ENCODE results near the gene DNMBP. TPM values are rescaled to one million over a fixed set of nuclear protein-coding genes. Genes with fewer than 3 reads are reported as not detected.
"Not testable (repeated sequence)": the region's sequence is repeated elsewhere in the genome, so short reads cannot be mapped to it uniquely, and the experiment has no call there.

Gene DNMBP
- total and polyA plus RNA-seq, 5 donors from 2014 or later = 0.22 to 2.4 (median 0.65) TPM

DNA sequence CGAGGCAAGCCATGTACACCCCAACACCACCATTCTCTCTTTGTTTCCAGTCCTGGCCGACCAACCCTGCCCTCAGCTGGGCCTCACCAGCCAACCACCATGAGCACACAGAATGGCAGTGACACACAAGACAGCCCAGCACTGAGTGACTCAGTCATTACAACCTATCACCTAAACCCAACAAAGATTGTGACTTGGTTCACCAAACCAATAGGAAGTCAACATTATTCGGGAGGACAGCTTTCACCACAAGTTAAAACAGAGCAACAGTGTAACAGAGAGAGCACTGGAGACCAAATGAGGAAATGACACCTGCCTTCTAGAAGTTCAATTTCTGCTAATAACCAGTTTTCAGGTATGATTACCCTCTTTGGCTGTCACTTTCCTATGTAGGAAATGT, 72.1 kb downstream of the DNMBP start:
- no peak for DNase-seq
- Mint-ChIP-seq H3K27me3 (no peaks in the 10 kb centered on the region), H3K27ac (no peak overlapping the region), H3K9me3 (peaks cover 0 to 1% (median 0%) of the 10 kb centered on the region in 7 donors), H3K4me3 (no peak overlapping the region), H3K36me3 (peaks cover 8% of the 10 kb centered on the region), H3K4me1 (no peaks in the 10 kb centered on the region)
- no peak for ATAC-seq (ENCODE audit: low read depth in 2 of 2)
- H3K9me3 ChIP-seq (ENCODE audit: control insufficient read depth in 2 of 2, low read length in 2 of 2) = no peaks in the 10 kb centered on the region
- H3K4me3 ChIP-seq (ENCODE audit: low read depth, low read length) = no peak overlapping the region
- H3K27ac ChIP-seq (ENCODE audit: insufficient read depth, low read length, poor library complexity, severe bottlenecking) = no peak overlapping the region
- H3K36me3 ChIP-seq (ENCODE audit: control insufficient read depth, insufficient read depth, low read length) = no peaks in the 10 kb centered on the region
- H3K4me1 ChIP-seq (ENCODE audit: control insufficient read depth, insufficient read depth, low read length, poor library complexity, severe bottlenecking) = no peaks in the 10 kb centered on the region
- no peaks in the 10 kb centered on the region for H3K27me3 ChIP-seq (ENCODE audit: control insufficient read depth, insufficient read depth, low read length)

DNA sequence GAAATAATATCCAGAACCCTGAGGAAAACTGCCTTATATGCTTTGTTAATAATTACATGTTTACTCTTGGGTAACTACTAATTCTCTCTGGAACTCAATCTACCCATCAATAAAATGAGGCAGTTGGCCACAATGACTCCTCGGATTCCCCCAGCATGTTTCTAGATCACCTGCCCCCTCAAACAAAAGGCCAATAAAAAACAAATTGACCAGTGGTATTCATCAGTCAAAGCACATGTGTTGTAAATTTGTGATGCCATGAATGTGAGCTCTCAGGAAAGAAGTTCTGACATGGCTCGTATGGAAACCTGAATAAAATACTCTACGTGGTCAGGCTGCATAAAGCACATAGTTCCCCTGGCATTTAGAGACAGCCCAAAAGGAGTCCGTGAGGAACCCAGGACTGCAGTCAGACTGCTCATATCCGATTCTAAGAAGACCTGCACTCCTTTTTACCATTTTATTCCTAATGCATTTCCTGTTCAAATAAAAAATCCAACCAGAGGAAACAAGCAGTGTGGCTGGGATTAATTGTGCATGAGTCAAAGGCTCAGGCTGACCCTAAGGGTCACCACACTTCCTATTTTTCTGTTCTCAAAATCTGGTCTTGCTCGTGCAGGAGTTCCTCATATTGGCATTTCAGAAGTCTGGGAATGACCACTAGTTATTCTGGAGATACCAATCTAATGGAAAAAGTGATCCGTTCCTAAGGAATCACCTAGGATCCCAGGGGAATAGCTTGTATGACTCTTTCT, 77.4 kb downstream of the DNMBP start:
- H3K4me1 Mint-ChIP-seq; ATAC-seq (ENCODE audit: low read depth in 2 of 2); H3K27me3 Mint-ChIP-seq; H3K4me3 ChIP-seq (ENCODE audit: low read depth, low read length); H3K4me3 Mint-ChIP-seq; H3K9me3 ChIP-seq (ENCODE audit: control insufficient read depth in 2 of 2, low read length in 2 of 2); H3K27ac Mint-ChIP-seq; DNase-seq; H3K27ac ChIP-seq (ENCODE audit: insufficient read depth, low read length, poor library complexity, severe bottlenecking); H3K27me3 ChIP-seq (ENCODE audit: control insufficient read depth, insufficient read depth, low read length); H3K4me1 ChIP-seq (ENCODE audit: control insufficient read depth, insufficient read depth, low read length, poor library complexity, severe bottlenecking); H3K36me3 ChIP-seq (ENCODE audit: control insufficient read depth, insufficient read depth, low read length); H3K36me3 Mint-ChIP-seq; H3K9me3 Mint-ChIP-seq: not testable (repeated sequence)

GRCh38 chr10:99930731-99931550, 78.8 kb downstream of the DNMBP start:
- no peak overlapping the region for H3K4me3 ChIP-seq (ENCODE audit: low read depth, low read length)

DNA sequence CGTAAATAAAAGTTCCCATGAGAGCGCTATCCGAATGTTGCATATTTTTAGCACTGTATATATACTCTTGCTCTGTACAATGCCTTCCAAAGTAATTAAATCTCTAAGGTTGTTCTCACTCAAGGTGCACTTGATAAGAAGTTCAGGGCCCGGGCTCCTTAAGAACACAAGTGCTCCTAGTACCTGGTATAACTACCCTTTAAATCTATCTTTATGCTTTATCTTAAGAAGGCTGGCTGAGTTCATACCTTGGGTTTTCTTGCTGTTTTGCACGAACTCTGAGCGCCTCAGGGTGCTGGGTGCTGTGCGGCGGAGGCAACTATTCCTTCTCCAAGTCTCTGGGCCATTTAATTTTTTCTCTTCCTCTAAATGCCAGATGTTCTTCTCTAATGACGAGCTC, 80.4 kb downstream of the DNMBP start:
- Mint-ChIP-seq H3K9me3 (no peaks in the 10 kb centered on the region), H3K27ac (no peak overlapping the region), H3K4me3 (no peak overlapping the region), H3K27me3 (no peaks in the 10 kb centered on the region), H3K4me1 (no peaks in the 10 kb centered on the region), H3K36me3 (no peaks in the 10 kb centered on the region)
- DNase-seq (no peak), ATAC-seq (ENCODE audit: low read depth in 2 of 2) (no peak)
- no peaks in the 10 kb centered on the region for H3K4me1 ChIP-seq (ENCODE audit: control insufficient read depth, insufficient read depth, low read length, poor library complexity, severe bottlenecking)
- H3K9me3 ChIP-seq (ENCODE audit: control insufficient read depth in 2 of 2, low read length in 2 of 2) = no peaks in the 10 kb centered on the region
- H3K4me3 ChIP-seq (ENCODE audit: low read depth, low read length) = no peak overlapping the region
- no peaks in the 10 kb centered on the region for H3K27me3 ChIP-seq (ENCODE audit: control insufficient read depth, insufficient read depth, low read length)
- H3K36me3 ChIP-seq (ENCODE audit: control insufficient read depth, insufficient read depth, low read length) = no peaks in the 10 kb centered on the region
- no peak overlapping the region for H3K27ac ChIP-seq (ENCODE audit: insufficient read depth, low read length, poor library complexity, severe bottlenecking)

More at GRCh38 chr10:99930731-99931550, 78.8 kb downstream of the DNMBP start:
- Histone ChIP-seq H3K4me1 (ENCODE audit: control insufficient read depth, insufficient read depth, low read length, poor library complexity, severe bottlenecking) (no peaks in the 10 kb centered on the region), H3K9me3 (ENCODE audit: control insufficient read depth in 2 of 2, low read length in 2 of 2) (no peaks in the 10 kb centered on the region), H3K27ac (ENCODE audit: insufficient read depth, low read length, poor library complexity, severe bottlenecking) (no peak overlapping the region), H3K27me3 (ENCODE audit: control insufficient read depth, insufficient read depth, low read length) (no peaks in the 10 kb centered on the region), H3K36me3 (ENCODE audit: control insufficient read depth, insufficient read depth, low read length) (no peaks in the 10 kb centered on the region)
- H3K4me1 Mint-ChIP-seq = no peaks in the 10 kb centered on the region
- no peaks in the 10 kb centered on the region for H3K36me3 Mint-ChIP-seq
- no peaks in the 10 kb centered on the region for H3K27me3 Mint-ChIP-seq
- ATAC-seq (ENCODE audit: low read depth in 2 of 2) = no peak
- H3K27ac Mint-ChIP-seq = no peak overlapping the region
- no peak for DNase-seq
- H3K4me3 Mint-ChIP-seq = no peak overlapping the region
- no peaks in the 10 kb centered on the region for H3K9me3 Mint-ChIP-seq

GRCh38 chr10:99927721-99928280, 81.9 kb downstream of the DNMBP start:
- DNase-seq = no peak
- no peaks in the 10 kb centered on the region for H3K9me3 ChIP-seq (ENCODE audit: control insufficient read depth in 2 of 2, low read length in 2 of 2)
- H3K36me3 ChIP-seq (ENCODE audit: control insufficient read depth, insufficient read depth, low read length) = no peaks in the 10 kb centered on the region
- no peaks in the 10 kb centered on the region for H3K27me3 Mint-ChIP-seq
- no peak overlapping the region for H3K4me3 ChIP-seq (ENCODE audit: low read depth, low read length)
- H3K4me3 Mint-ChIP-seq = no peak overlapping the region
- no peaks in the 10 kb centered on the region for H3K4me1 ChIP-seq (ENCODE audit: control insufficient read depth, insufficient read depth, low read length, poor library complexity, severe bottlenecking)
- no peaks in the 10 kb centered on the region for H3K9me3 Mint-ChIP-seq
- H3K27ac Mint-ChIP-seq = no peak overlapping the region
- ATAC-seq (ENCODE audit: low read depth in 2 of 2) = no peak
- H3K4me1 Mint-ChIP-seq = no peaks in the 10 kb centered on the region
- no peak overlapping the region for H3K27ac ChIP-seq (ENCODE audit: insufficient read depth, low read length, poor library complexity, severe bottlenecking)
- no peaks in the 10 kb centered on the region for H3K27me3 ChIP-seq (ENCODE audit: control insufficient read depth, insufficient read depth, low read length)
- H3K36me3 Mint-ChIP-seq = no peaks in the 10 kb centered on the region

DNA sequence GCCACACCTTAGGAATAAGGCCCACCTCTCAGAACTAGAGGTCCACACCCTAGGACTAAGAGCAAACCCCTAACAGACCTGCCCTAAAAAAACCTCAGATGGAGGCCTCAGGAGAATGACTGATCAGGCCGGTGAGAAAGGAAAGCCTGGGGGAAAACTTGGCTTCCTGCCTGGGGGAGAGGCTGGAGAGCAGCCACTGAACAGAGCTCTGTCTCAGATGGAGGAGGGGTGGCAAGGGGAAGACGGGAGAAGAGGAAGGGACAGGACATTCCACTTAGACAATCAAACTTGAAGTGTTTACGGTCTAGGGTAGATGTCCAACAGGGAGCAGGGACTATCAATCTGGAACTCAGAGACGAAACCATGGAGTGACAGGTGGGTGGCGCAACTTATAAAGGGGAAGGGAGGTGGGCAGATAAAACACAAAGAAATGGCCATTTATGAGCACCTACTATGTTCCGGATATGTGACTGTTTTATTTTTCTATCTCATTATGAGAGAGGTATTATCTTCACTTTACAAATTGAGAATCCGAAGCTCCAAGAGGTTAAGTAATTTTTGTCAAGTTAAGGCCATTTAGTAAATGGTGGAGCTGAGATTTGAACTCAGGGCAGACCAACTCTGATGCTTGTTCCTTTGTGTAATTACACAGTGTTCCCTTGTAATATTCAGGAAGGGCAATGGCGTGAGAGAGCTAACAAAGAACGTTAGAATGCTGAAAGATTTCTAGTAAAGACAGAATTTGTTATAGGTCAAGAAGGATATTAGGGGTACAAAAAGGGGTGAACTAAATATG, 82.6 kb downstream of the DNMBP start:
- no peaks in the 10 kb centered on the region for H3K4me1 ChIP-seq (ENCODE audit: control insufficient read depth, insufficient read depth, low read length, poor library complexity, severe bottlenecking)
- H3K36me3 Mint-ChIP-seq = no peaks in the 10 kb centered on the region
- no peaks in the 10 kb centered on the region for H3K9me3 ChIP-seq (ENCODE audit: control insufficient read depth in 2 of 2, low read length in 2 of 2)
- H3K27ac Mint-ChIP-seq = no peak overlapping the region
- no peak overlapping the region for H3K4me3 Mint-ChIP-seq
- no peaks in the 10 kb centered on the region for H3K4me1 Mint-ChIP-seq
- H3K4me3 ChIP-seq (ENCODE audit: low read depth, low read length) = no peak overlapping the region
- H3K36me3 ChIP-seq (ENCODE audit: control insufficient read depth, insufficient read depth, low read length) = no peaks in the 10 kb centered on the region
- H3K27me3 ChIP-seq (ENCODE audit: control insufficient read depth, insufficient read depth, low read length) = no peaks in the 10 kb centered on the region
- DNase-seq = no peak
- no peak for ATAC-seq (ENCODE audit: low read depth in 2 of 2)
- H3K9me3 Mint-ChIP-seq = no peaks in the 10 kb centered on the region
- no peak overlapping the region for H3K27ac ChIP-seq (ENCODE audit: insufficient read depth, low read length, poor library complexity, severe bottlenecking)
- no peaks in the 10 kb centered on the region for H3K27me3 Mint-ChIP-seq

DNA sequence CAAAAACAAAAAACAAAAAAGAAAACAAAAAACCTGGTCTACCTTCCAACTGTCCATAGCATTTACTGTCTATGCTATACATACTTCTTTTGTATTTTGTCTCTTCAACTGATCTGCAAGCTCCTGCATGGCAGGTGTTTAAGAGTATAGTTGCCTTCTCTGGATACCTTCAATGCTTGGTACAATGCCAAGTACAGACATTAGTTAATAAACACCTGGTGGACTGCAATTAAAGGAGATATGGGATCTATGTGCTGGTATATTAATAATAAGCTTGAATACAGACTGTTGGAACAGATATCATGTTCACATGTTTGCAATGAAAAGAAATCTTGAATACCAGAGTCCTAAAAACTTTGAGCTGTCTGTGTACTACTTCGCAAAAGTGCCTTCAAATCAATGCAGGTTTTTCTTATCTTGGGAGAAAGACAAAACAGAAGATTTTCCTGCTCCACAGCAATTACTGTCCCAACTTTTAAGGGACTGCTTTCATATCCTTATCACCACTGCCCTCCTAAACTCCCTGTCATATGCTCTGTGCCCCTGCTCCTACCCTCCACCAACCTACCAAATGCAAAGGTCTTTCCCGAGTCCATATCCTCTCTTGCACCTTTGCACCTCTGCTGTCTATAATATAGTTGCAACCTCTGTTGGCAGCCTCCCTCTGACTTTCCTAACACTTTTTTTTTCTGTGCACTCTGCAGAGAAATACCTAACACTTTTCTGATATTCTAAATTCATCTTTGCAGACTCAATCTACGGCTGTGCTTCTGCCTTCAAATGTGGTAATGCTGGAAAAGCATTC, 85.1 kb downstream of the DNMBP start:
- H3K27me3 ChIP-seq (ENCODE audit: control insufficient read depth, insufficient read depth, low read length) = no peaks in the 10 kb centered on the region
- Mint-ChIP-seq H3K4me1 (no peaks in the 10 kb centered on the region), H3K4me3 (no peak overlapping the region), H3K9me3 (no peaks in the 10 kb centered on the region), H3K36me3 (no peaks in the 10 kb centered on the region), H3K27me3 (peaks cover 1% of the 10 kb centered on the region), H3K27ac (no peak overlapping the region)
- no peaks in the 10 kb centered on the region for H3K36me3 ChIP-seq (ENCODE audit: control insufficient read depth, insufficient read depth, low read length)
- no peak for ATAC-seq (ENCODE audit: low read depth in 2 of 2)
- H3K4me1 ChIP-seq (ENCODE audit: control insufficient read depth, insufficient read depth, low read length, poor library complexity, severe bottlenecking) = no peaks in the 10 kb centered on the region
- H3K27ac ChIP-seq (ENCODE audit: insufficient read depth, low read length, poor library complexity, severe bottlenecking) = no peak overlapping the region
- H3K4me3 ChIP-seq (ENCODE audit: low read depth, low read length) = no peak overlapping the region
- DNase-seq = no peak
- no peaks in the 10 kb centered on the region for H3K9me3 ChIP-seq (ENCODE audit: control insufficient read depth in 2 of 2, low read length in 2 of 2)
